Astrocyte (in vitro differentiated cells and primary cell): Measurements from ENCODE around the gene HSD17B3. TPM values are rescaled to one million over a fixed set of nuclear protein-coding genes. Genes with fewer than 3 reads are reported as not detected.
"Not testable (repeated sequence)": the region's sequence is repeated elsewhere in the genome, so short reads cannot be mapped to it uniquely, and the experiment has no call there.

Experiments
- DNase-seq: peaks from one replicate; pipeline ENCODE4 v3.0.0-alpha.2; 2010; ENCODE audit warnings: low read depth
- FAIRE-seq: peaks from 2 replicates; lab custom pipeline; 2011; peaks lifted over from hg19 to GRCh38; lab: Jason Lieb, UNC
- H2AFZ ChIP-seq: 2 replicates; pipeline ENCODE4 v1.6.0; 2012; ENCODE audit warnings: low read depth, low read length, inconsistent platforms
- H3K27ac ChIP-seq: 2 replicates; pipeline ENCODE4 v1.5.1; 2011; ENCODE audit warnings: low read depth, low read length, inconsistent platforms
- H3K27me3 ChIP-seq: 2 replicates; pipeline ENCODE4 v1.6.0; 2011; ENCODE audit warnings: low read length, inconsistent platforms; ENCODE audit not compliant: insufficient read depth
- H3K36me3 ChIP-seq: 2 replicates; pipeline ENCODE4 v1.5.1; 2011; ENCODE audit warnings: low read length, inconsistent platforms; ENCODE audit not compliant: insufficient read depth
- H3K4me1 ChIP-seq: 2 replicates; pipeline ENCODE4 v1.5.1; 2011; ENCODE audit warnings: low read length, inconsistent platforms; ENCODE audit not compliant: insufficient read depth
- H3K4me2 ChIP-seq: 2 replicates; pipeline ENCODE4 v1.6.0; 2012; ENCODE audit warnings: low read length, inconsistent platforms
- H3K4me3 ChIP-seq: 2 replicates; pipeline ENCODE4 v1.5.1; 2011; ENCODE audit warnings: low read depth, mild to moderate bottlenecking, low read length, inconsistent platforms; ENCODE audit not compliant: insufficient read depth
- H3K79me2 ChIP-seq: 2 replicates; pipeline ENCODE4 v1.6.0; 2012; ENCODE audit warnings: mild to moderate bottlenecking, low read length, inconsistent platforms; ENCODE audit not compliant: insufficient read depth
- H3K9ac ChIP-seq: 2 replicates; pipeline ENCODE4 v1.6.0; 2012; ENCODE audit warnings: mild to moderate bottlenecking, low read length, inconsistent platforms
- H3K9me3 ChIP-seq: 2 replicates; pipeline ENCODE4 v1.5.1; 2012; ENCODE audit warnings: low read depth, mild to moderate bottlenecking, low read length, inconsistent platforms; ENCODE audit not compliant: insufficient read depth
- H4K20me1 ChIP-seq: 2 replicates; pipeline ENCODE4 v1.6.0; 2012; ENCODE audit warnings: low read length, inconsistent platforms; ENCODE audit not compliant: insufficient read depth
- H3K27ac Mint-ChIP-seq: one replicate; pipeline ENCODE4 v1.8.0; 2021; ENCODE audit warnings: mild to moderate bottlenecking, mixed read lengths; ENCODE audit not compliant: unreplicated experiment
- H3K27me3 Mint-ChIP-seq: one replicate; pipeline ENCODE4 v1.8.0; 2021; ENCODE audit warnings: low read depth, mixed read lengths; ENCODE audit not compliant: unreplicated experiment
- H3K36me3 Mint-ChIP-seq: one replicate; pipeline ENCODE4 v1.8.0; 2021; ENCODE audit warnings: low read depth, mixed read lengths; ENCODE audit not compliant: unreplicated experiment
- H3K4me1 Mint-ChIP-seq: one replicate; pipeline ENCODE4 v1.8.0; 2021; ENCODE audit warnings: low read depth, mixed read lengths; ENCODE audit not compliant: unreplicated experiment
- H3K4me3 Mint-ChIP-seq: one replicate; pipeline ENCODE4 v1.8.0; 2021; ENCODE audit warnings: mild to moderate bottlenecking, moderate library complexity, mixed read lengths; ENCODE audit not compliant: unreplicated experiment
- H3K9me3 Mint-ChIP-seq: one replicate; pipeline ENCODE4 v1.8.0; 2021; ENCODE audit warnings: mild to moderate bottlenecking, mixed read lengths; ENCODE audit not compliant: unreplicated experiment
- EZH2 ChIP-seq: IDR thresholded peaks from 2 replicates; pipeline ENCODE4 v1.6.1; 2012; ENCODE audit warnings: mild to moderate bottlenecking, low read length, inconsistent platforms; ENCODE audit not compliant: insufficient read depth
- total RNA-seq: library from RNA; stranded (reverse); gene quantifications from 2 replicates; pipeline ENCODE4 v1.2.1, GENCODE V29; 2021
- TF ChIP-seq, protein P1 (sequence below): IDR thresholded peaks from 2 replicates; pipeline ENCODE4 v1.5.1; 2011; ENCODE audit warnings: low read depth, mild to moderate bottlenecking, inconsistent platforms, low read length, moderate library complexity; ENCODE audit not compliant: insufficient read depth

The HSD17B3 gene
- total RNA-seq, 1 donor from 2014 or later = not detected

DNA sequence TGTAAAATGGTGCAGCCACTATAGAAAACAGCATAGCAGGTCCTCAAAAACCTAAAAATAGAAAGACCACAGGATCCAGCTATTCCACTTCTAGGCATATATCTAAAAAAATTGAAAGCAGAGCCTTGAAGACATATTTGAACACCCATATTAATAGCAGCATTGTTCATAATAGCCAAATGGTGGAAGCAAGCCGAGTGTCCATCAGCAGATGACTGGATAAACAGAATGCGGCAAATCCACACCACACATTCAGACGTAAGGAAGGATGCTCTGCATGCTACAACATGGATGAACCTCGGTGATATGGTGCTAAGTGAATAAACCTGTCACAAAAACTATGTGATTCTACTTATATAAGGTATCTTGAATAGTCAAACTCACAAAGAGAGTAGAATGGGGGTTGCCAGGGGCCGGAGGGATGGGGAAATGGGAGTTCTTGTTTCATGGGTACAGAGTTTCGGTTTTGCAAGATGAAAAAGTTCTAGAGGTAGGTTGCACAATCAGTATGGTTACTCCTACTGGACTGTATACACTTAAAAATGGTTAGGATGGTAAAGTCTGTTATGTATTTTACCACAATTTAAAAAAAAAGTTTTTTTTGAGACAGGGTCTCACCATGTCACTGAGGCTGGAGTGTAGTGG is 17.1 kb upstream of the HSD17B3 start:
- H3K36me3 ChIP-seq = no peaks in the 10 kb centered on the region
- no peak overlapping the region for H3K4me3 ChIP-seq
- no peaks in the 10 kb centered on the region for H3K4me1 ChIP-seq
- no peak for DNase-seq
- H3K9ac ChIP-seq = no peak overlapping the region
- no peaks in the 10 kb centered on the region for H3K9me3 ChIP-seq
- Mint-ChIP-seq H3K27ac (no peak overlapping the region), H3K4me1 (peaks cover 2% of the 10 kb centered on the region), H3K36me3 (peaks cover 8% of the 10 kb centered on the region), H3K4me3 (no peak overlapping the region), H3K9me3 (peaks cover 4% of the 10 kb centered on the region), H3K27me3 (no peaks in the 10 kb centered on the region)
- no peaks in the 10 kb centered on the region for H4K20me1 ChIP-seq
- no peaks in the 10 kb centered on the region for H3K79me2 ChIP-seq
- H3K27ac ChIP-seq = no peak overlapping the region
- no peak overlapping the region for H3K4me2 ChIP-seq
- no peak overlapping the region for H2AFZ ChIP-seq
- no peak for FAIRE-seq
- no peaks in the 10 kb centered on the region for H3K27me3 ChIP-seq
- TF ChIP-seq, protein P1, sequence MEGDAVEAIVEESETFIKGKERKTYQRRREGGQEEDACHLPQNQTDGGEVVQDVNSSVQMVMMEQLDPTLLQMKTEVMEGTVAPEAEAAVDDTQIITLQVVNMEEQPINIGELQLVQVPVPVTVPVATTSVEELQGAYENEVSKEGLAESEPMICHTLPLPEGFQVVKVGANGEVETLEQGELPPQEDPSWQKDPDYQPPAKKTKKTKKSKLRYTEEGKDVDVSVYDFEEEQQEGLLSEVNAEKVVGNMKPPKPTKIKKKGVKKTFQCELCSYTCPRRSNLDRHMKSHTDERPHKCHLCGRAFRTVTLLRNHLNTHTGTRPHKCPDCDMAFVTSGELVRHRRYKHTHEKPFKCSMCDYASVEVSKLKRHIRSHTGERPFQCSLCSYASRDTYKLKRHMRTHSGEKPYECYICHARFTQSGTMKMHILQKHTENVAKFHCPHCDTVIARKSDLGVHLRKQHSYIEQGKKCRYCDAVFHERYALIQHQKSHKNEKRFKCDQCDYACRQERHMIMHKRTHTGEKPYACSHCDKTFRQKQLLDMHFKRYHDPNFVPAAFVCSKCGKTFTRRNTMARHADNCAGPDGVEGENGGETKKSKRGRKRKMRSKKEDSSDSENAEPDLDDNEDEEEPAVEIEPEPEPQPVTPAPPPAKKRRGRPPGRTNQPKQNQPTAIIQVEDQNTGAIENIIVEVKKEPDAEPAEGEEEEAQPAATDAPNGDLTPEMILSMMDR = no peak
- TF ChIP-seq EZH2 = no peak

DNA sequence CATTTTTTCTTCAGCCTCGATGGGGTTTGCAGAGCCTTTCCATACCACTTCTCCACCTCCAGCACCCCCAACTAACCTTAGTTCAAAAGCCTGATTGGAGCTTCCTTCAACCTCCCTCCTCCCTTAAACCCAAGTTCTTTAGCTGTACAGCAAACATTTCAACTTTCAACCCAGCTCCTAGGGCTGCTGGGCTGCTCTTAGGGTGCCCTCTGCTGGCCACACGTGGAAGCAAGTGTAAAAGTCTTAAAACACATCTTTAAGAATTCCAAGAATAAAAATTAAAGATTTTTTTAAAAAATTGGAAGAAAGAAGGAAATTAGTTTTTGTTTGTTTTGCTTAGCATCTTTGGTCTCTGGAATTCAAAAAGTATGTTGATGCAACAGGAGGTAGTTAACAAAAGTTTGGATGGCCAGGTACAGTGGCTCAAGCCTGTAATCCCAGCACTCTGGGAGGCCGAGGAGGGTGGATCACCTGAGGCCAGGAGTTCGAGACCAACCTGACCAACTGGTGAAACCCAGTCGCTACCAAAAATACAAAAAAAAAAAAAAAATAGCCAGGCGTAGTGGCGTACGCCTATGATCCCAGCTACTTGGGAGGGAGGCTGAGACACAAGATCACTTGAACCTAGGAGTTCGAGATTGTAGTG is 15.5 kb upstream of the HSD17B3 start:
- Histone ChIP-seq H3K4me2 (no peak overlapping the region), H3K27ac (no peak overlapping the region), H3K9me3 (no peaks in the 10 kb centered on the region), H3K9ac (no peak overlapping the region), H3K27me3 (no peaks in the 10 kb centered on the region), H3K79me2 (no peaks in the 10 kb centered on the region), H3K4me1 (no peaks in the 10 kb centered on the region), H3K4me3 (no peak overlapping the region), H3K36me3 (no peaks in the 10 kb centered on the region), H4K20me1 (no peaks in the 10 kb centered on the region), H2AFZ (no peak overlapping the region)
- Mint-ChIP-seq H3K27ac (no peak overlapping the region), H3K27me3 (no peaks in the 10 kb centered on the region), H3K9me3 (peaks cover 14% of the 10 kb centered on the region), H3K36me3 (peaks cover 18% of the 10 kb centered on the region), H3K4me3 (no peak overlapping the region), H3K4me1 (peaks cover 2% of the 10 kb centered on the region)
- DNase-seq = peak; percentile 25
- no peak for FAIRE-seq
- TF ChIP-seq, protein P1 = peak; percentile 91
- TF ChIP-seq EZH2 = no peak

DNA sequence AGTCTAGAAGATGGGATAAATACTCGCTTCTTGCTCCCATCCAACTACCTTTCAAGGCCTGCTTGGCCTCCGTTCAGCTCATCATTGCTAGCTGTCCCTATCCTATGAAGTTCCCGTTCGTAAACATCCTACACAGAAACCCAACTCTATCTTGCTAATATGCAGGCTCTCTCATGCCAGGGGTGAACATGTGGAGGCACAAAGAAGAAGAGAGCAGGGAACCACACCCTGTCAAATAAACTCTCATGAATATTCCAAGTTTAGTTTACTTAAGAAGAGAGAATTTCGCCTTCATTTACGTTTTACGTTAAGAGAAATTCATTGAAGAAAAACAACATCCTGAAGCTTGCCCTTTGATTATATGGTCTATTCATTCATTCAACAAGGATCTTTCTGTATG is 7.9 kb upstream of the HSD17B3 start:
- peaks cover 31% of the 10 kb centered on the region for H3K9me3 Mint-ChIP-seq
- Histone ChIP-seq H3K27ac (no peak overlapping the region), H3K36me3 (no peaks in the 10 kb centered on the region), H3K79me2 (no peaks in the 10 kb centered on the region), H3K4me2 (no peak overlapping the region), H3K9me3 (no peaks in the 10 kb centered on the region), H3K4me1 (no peaks in the 10 kb centered on the region), H4K20me1 (no peaks in the 10 kb centered on the region), H3K27me3 (no peaks in the 10 kb centered on the region), H3K4me3 (no peak overlapping the region), H3K9ac (no peak overlapping the region), H2AFZ (no peak overlapping the region)
- no peak for DNase-seq
- no peak overlapping the region for H3K27ac Mint-ChIP-seq
- TF ChIP-seq EZH2 = no peak
- TF ChIP-seq, protein P1 = no peak
- no peak for FAIRE-seq
- no peak overlapping the region for H3K4me3 Mint-ChIP-seq
- no peaks in the 10 kb centered on the region for H3K4me1 Mint-ChIP-seq
- no peaks in the 10 kb centered on the region for H3K27me3 Mint-ChIP-seq
- H3K36me3 Mint-ChIP-seq = peaks cover 24% of the 10 kb centered on the region

DNA sequence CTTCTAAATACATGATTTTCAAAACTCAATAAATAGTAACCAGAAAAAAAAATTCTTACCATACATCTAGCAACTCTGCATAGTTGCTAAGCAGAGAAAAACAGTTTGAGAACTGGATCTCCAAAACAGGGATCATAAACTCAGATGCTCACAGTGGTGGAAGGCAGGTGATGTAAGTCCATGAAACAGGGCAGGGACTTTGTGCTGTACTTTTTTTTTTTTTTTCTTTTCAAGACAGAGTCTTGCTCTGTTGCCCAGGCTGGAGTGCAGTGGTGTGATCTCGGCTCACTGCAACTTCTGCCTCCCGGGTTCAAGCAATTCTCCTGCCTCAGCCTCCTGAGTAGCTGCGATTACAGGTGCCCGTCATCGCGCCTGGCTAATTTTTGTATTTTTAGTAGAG is 5.0 kb upstream of the HSD17B3 start:
- H3K79me2 ChIP-seq, H3K27ac ChIP-seq, H3K9ac ChIP-seq, H3K4me1 Mint-ChIP-seq, H3K4me3 Mint-ChIP-seq, H4K20me1 ChIP-seq, DNase-seq, H3K4me1 ChIP-seq, H3K9me3 ChIP-seq, H2AFZ ChIP-seq, H3K27ac Mint-ChIP-seq, H3K36me3 ChIP-seq, H3K27me3 Mint-ChIP-seq, H3K4me3 ChIP-seq, FAIRE-seq, H3K36me3 Mint-ChIP-seq, H3K27me3 ChIP-seq, H3K4me2 ChIP-seq: not testable (repeated sequence)
- peaks cover 22% of the 10 kb centered on the region for H3K9me3 Mint-ChIP-seq
